ENCODE results near the gene SLC46A1. TPM values are rescaled to one million over a fixed set of nuclear protein-coding genes. Genes with fewer than 3 reads are reported as not detected.
A peak's percentile ranks its signal among the peaks of the same experiment; 100 is the strongest.

SLC46A1 gene
- total and polyA plus RNA-seq, 2 of the 13 experiments (the other 11 are each of a cell fraction or from before 2014, with no cell fraction given) = 19.6 to 22.6 TPM

GRCh38 chr17:28368306-28368831 lies 37.6 kb downstream of the SLC46A1 start (continued):
- TF ChIP-seq FIP1L1 (IDR thresholded peaks at IDR 0.05; ENCODE audit: borderline replicate concordance, insufficient read depth, low read depth, low read length) (no peak), SMYD3 (CRISPR knock-in tag; IDR thresholded peaks at IDR 0.05) (no peak), GLI4 (CRISPR knock-in tag; IDR thresholded peaks at IDR 0.05; ENCODE audit: borderline replicate concordance) (no peak), GZF1 (CRISPR knock-in tag; IDR thresholded peaks at IDR 0.05) (no peak), SOX6 (IDR thresholded peaks at IDR 0.05) (no peak), SOX6 (CRISPR knock-in tag; IDR thresholded peaks at IDR 0.05) (peak; percentile 93), SMAD9 (CRISPR knock-in tag; IDR thresholded peaks at IDR 0.05) (no peak), ZNF761 (CRISPR knock-in tag; conservative IDR thresholded peaks at IDR 0.05) (no peak), ZNF569 (CRISPR knock-in tag; IDR thresholded peaks at IDR 0.05; ENCODE audit: borderline replicate concordance) (no peak), NCOA1 (CRISPR knock-in tag; IDR thresholded peaks at IDR 0.05) (peak; percentile 94), ATF7 (IDR thresholded peaks at IDR 0.05) (no peak), ATF7 (CRISPR knock-in tag; IDR thresholded peaks at IDR 0.05) (no peak), AKAP8 (CRISPR knock-in tag; IDR thresholded peaks at IDR 0.05) (no peak), PPARG (CRISPR knock-in tag; conservative IDR thresholded peaks at IDR 0.05) (peak; percentile 85), ZNF629 (CRISPR knock-in tag; conservative IDR thresholded peaks at IDR 0.05) (peak; percentile 56), ZSCAN12 (CRISPR knock-in tag; IDR thresholded peaks at IDR 0.05) (no peak), ZBTB46 (CRISPR knock-in tag; IDR thresholded peaks at IDR 0.05; ENCODE audit: borderline replicate concordance) (no peak), HES4 (CRISPR knock-in tag; IDR thresholded peaks at IDR 0.05; ENCODE audit: borderline replicate concordance) (no peak), MNT (IDR thresholded peaks at IDR 0.05) (no peak), ZSCAN29 (CRISPR knock-in tag; conservative IDR thresholded peaks at IDR 0.05) (no peak)
- TF ChIP-seq, protein P1, sequence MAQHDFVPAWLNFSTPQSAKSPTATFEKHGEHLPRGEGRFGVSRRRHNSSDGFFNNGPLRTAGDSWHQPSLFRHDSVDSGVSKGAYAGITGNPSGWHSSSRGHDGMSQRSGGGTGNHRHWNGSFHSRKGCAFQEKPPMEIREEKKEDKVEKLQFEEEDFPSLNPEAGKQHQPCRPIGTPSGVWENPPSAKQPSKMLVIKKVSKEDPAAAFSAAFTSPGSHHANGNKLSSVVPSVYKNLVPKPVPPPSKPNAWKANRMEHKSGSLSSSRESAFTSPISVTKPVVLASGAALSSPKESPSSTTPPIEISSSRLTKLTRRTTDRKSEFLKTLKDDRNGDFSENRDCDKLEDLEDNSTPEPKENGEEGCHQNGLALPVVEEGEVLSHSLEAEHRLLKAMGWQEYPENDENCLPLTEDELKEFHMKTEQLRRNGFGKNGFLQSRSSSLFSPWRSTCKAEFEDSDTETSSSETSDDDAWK (CRISPR knock-in tag; IDR thresholded peaks at IDR 0.05) = no peak
- TF ChIP-seq, protein P2, sequence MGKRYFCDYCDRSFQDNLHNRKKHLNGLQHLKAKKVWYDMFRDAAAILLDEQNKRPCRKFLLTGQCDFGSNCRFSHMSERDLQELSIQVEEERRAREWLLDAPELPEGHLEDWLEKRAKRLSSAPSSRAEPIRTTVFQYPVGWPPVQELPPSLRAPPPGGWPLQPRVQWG (CRISPR knock-in tag; IDR thresholded peaks at IDR 0.05; ENCODE audit: borderline replicate concordance, low read depth) = no peak
- TF ChIP-seq, protein P3, sequence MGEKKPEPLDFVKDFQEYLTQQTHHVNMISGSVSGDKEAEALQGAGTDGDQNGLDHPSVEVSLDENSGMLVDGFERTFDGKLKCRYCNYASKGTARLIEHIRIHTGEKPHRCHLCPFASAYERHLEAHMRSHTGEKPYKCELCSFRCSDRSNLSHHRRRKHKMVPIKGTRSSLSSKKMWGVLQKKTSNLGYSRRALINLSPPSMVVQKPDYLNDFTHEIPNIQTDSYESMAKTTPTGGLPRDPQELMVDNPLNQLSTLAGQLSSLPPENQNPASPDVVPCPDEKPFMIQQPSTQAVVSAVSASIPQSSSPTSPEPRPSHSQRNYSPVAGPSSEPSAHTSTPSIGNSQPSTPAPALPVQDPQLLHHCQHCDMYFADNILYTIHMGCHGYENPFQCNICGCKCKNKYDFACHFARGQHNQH (CRISPR knock-in tag; IDR thresholded peaks at IDR 0.05) = peak; percentile 60; the same call in 1 of the 2 replicates
- TF ChIP-seq, protein P4, sequence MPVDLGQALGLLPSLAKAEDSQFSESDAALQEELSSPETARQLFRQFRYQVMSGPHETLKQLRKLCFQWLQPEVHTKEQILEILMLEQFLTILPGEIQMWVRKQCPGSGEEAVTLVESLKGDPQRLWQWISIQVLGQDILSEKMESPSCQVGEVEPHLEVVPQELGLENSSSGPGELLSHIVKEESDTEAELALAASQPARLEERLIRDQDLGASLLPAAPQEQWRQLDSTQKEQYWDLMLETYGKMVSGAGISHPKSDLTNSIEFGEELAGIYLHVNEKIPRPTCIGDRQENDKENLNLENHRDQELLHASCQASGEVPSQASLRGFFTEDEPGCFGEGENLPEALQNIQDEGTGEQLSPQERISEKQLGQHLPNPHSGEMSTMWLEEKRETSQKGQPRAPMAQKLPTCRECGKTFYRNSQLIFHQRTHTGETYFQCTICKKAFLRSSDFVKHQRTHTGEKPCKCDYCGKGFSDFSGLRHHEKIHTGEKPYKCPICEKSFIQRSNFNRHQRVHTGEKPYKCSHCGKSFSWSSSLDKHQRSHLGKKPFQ (CRISPR knock-in tag; IDR thresholded peaks at IDR 0.05; ENCODE audit: insufficient replicate concordance) = no peak
